OCI-LY3 (cell line): ENCODE results near the gene SESN1.

Source experiments
- H2AFZ ChIP-seq: fragments of 200-600, 300-600 bp; shearing (Covaris generic); 2 replicates; pipeline ENCODE4 v1.6.0; 2014; ENCODE audit warnings: antibody characterized with exemption, low read depth, low read length
- H3K27ac ChIP-seq: fragments of 200-600, 300-600 bp; sonication (generic); 2 replicates; pipeline ENCODE4 v1.5.1; 2014; ENCODE audit warnings: mild to moderate bottlenecking, low read length, moderate library complexity, mixed read lengths
- H3K27me3 ChIP-seq: fragments of 200-600, 300-600 bp; sonication (generic); 2 replicates; pipeline ENCODE4 v1.6.1; 2014; ENCODE audit warnings: low read depth, low read length, mixed read lengths
- H3K36me3 ChIP-seq: fragments of 200-600, 300-600 bp; sonication (generic); replicated peaks from 2 replicates; pipeline ENCODE3; 2014; ENCODE audit warnings: low read depth, low read length, mixed read lengths
- H3K4me1 ChIP-seq: fragments of 300-600, 200-600 bp; sonication (generic); 2 replicates; pipeline ENCODE4 v1.6.1; 2014; ENCODE audit warnings: low read length, mixed read lengths
- H3K4me2 ChIP-seq: fragments of 200-600, 300-600 bp; sonication (generic); 2 replicates; pipeline ENCODE4 v1.6.1; 2014; ENCODE audit warnings: low read length, mixed read lengths
- H3K4me3 ChIP-seq: fragments of 300-600, 200-600 bp; sonication (generic); 2 replicates; pipeline ENCODE4 v1.5.1; 2014; ENCODE audit warnings: antibody characterized with exemption, mild to moderate bottlenecking, low read length, moderate library complexity
- H3K79me2 ChIP-seq: fragments of 300-600, 200-600 bp; shearing (Covaris generic); 2 replicates; pipeline ENCODE4 v1.6.1; 2014; ENCODE audit warnings: mild to moderate bottlenecking, low read length, mixed read lengths
- H3K9ac ChIP-seq: fragments of 300-600, 200-600 bp; shearing (Covaris generic); 2 replicates; pipeline ENCODE4 v1.6.0; 2014; ENCODE audit warnings: mild to moderate bottlenecking, low read length, moderate library complexity
- H3K9me3 ChIP-seq: fragments of 200-600, 300-600 bp; shearing (Covaris generic); 2 replicates; pipeline ENCODE4 v1.6.1; 2014; ENCODE audit warnings: low read length, mixed read lengths; ENCODE audit not compliant: insufficient read depth
- H4K20me1 ChIP-seq: fragments of 200-600, 300-600 bp; sonication (generic); 2 replicates; pipeline ENCODE4 v1.6.1; 2016; ENCODE audit warnings: low read length, mixed read lengths; ENCODE audit not compliant: insufficient read depth
- EZH2phosphoT487 ChIP-seq: fragments of 200-600 bp; shearing (Covaris generic); IDR thresholded peaks from 2 replicates; pipeline ENCODE4 v1.6.1; 2018; ENCODE audit warnings: antibody characterized with exemption, mixed run types, low read depth
- TF ChIP-seq, protein P1 (sequence below): fragments of 200-600, 300-600 bp; sonication (generic); IDR thresholded peaks from 2 replicates; pipeline ENCODE4 v1.5.1; 2014; ENCODE audit warnings: antibody characterized with exemption, low read length, low read depth

SESN1 gene

GRCh38 chr6:108959972-108960582 is 134.6 kb downstream of the SESN1 start:
- peaks cover 18% of the 10 kb centered on the region for H3K4me1 ChIP-seq
- no peak for TF ChIP-seq EZH2phosphoT487

DNA sequence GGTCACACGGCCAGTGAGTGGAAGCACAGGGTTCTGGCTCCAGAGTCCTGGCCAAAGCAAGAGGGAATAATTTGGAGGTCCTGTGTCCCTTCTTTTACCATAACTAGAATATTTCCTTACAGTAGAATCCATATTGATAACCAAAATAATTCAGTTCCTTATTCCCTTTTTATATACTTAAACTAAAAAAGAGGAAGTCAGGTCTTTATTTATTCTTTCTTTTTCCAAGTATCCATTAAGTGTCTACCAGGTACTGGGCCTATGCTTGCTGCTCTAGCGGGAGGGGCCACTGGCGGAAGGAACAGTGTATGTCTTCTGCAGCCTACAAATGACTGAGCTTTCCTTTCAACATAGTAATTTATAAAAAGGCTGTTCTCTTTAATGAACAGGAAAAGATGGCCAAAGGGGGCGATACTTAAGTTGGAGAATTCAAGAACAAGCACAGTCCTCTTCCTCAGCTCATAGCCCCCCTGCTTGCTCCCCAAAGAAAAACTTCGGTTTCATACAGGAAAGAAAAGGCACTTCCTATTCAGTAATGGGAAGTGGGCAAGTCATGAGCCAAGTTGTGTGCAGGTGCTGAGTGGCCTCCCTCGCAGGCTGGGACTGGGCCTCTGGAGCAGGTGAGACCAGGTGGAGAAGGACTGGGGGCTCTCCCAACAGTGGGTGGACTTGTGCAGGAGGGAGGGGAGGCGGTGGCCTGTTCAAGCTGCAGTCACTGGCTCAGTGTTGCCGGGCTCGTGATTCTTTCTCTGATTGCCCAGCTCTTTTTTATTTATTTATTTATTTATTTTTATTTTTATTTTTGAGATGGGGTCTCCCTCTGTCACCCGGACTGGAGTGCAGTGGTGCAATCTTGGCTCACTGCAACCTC is 135.5 kb downstream of the SESN1 start:
- no peak overlapping the region for H2AFZ ChIP-seq
- TF ChIP-seq EZH2phosphoT487: no peak
- TF ChIP-seq, protein P1, sequence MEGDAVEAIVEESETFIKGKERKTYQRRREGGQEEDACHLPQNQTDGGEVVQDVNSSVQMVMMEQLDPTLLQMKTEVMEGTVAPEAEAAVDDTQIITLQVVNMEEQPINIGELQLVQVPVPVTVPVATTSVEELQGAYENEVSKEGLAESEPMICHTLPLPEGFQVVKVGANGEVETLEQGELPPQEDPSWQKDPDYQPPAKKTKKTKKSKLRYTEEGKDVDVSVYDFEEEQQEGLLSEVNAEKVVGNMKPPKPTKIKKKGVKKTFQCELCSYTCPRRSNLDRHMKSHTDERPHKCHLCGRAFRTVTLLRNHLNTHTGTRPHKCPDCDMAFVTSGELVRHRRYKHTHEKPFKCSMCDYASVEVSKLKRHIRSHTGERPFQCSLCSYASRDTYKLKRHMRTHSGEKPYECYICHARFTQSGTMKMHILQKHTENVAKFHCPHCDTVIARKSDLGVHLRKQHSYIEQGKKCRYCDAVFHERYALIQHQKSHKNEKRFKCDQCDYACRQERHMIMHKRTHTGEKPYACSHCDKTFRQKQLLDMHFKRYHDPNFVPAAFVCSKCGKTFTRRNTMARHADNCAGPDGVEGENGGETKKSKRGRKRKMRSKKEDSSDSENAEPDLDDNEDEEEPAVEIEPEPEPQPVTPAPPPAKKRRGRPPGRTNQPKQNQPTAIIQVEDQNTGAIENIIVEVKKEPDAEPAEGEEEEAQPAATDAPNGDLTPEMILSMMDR: no peak
- no peak overlapping the region for H3K9ac ChIP-seq
- H3K27ac ChIP-seq: no peak overlapping the region
- H3K36me3 ChIP-seq: no peaks in the 10 kb centered on the region
- peaks cover 18% of the 10 kb centered on the region for H3K4me1 ChIP-seq
- peak overlapping the region; percentile 44 for H3K4me2 ChIP-seq
- no peaks in the 10 kb centered on the region for H4K20me1 ChIP-seq
- no peaks in the 10 kb centered on the region for H3K79me2 ChIP-seq
- H3K4me3 ChIP-seq: no peak overlapping the region
- no peaks in the 10 kb centered on the region for H3K9me3 ChIP-seq
- no peaks in the 10 kb centered on the region for H3K27me3 ChIP-seq

More at GRCh38 chr6:108959972-108960582, 134.6 kb downstream of the SESN1 start:
- no peak overlapping the region for H3K4me2 ChIP-seq
- H3K9ac ChIP-seq: no peak overlapping the region
- no peaks in the 10 kb centered on the region for H3K9me3 ChIP-seq
- H2AFZ ChIP-seq: no peak overlapping the region
- H3K4me3 ChIP-seq: no peak overlapping the region
- no peaks in the 10 kb centered on the region for H3K36me3 ChIP-seq
- H3K79me2 ChIP-seq: no peaks in the 10 kb centered on the region
- H4K20me1 ChIP-seq: no peaks in the 10 kb centered on the region
- no peaks in the 10 kb centered on the region for H3K27me3 ChIP-seq
- no peak overlapping the region for H3K27ac ChIP-seq

DNA sequence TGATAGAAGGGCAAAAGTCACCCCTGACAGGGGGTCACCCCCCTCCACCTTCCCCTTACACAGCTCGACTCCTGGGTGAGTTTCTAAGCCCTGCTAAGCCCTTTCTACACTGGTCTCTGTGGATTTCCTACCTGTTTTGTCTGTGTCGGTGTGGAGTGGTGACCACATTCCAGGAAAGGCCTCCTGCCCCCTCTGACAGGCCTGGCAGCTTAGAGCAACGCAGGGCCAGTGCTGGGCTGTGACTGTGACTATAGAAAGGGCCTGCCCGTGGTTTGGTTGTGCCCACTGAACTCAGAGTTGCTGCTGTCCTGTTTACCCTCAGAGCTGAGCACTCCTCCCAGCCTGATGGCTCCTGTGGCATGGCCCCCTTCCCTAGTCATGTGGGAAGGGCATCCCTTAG is 137.4 kb downstream of the SESN1 start:
- Histone ChIP-seq H3K4me3 (no peak overlapping the region), H3K27me3 (no peaks in the 10 kb centered on the region), H3K9me3 (no peaks in the 10 kb centered on the region), H3K9ac (no peak overlapping the region), H3K36me3 (no peaks in the 10 kb centered on the region), H3K27ac (no peak overlapping the region), H4K20me1 (no peaks in the 10 kb centered on the region), H3K79me2 (no peaks in the 10 kb centered on the region), H2AFZ (no peak overlapping the region), H3K4me2 (no peak overlapping the region), H3K4me1 (peaks cover 18% of the 10 kb centered on the region)
- TF ChIP-seq EZH2phosphoT487: no peak
- TF ChIP-seq, protein P1: no peak

- Histone ChIP-seq H2AFZ (peak overlapping the region; percentile 45; the same call in 1 of the 2 replicates), H3K9ac (no peak overlapping the region), H3K9me3 (no peaks in the 10 kb centered on the region), H3K27ac (no peak overlapping the region), H4K20me1 (no peaks in the 10 kb centered on the region), H3K4me2 (peak overlapping the region; percentile 24; the same call in 1 of the 2 replicates), H3K36me3 (no peaks in the 10 kb centered on the region), H3K27me3 (no peaks in the 10 kb centered on the region), H3K4me3 (no peak overlapping the region), H3K4me1 (peaks cover 18% of the 10 kb centered on the region), H3K79me2 (no peaks in the 10 kb centered on the region)
- TF ChIP-seq, protein P1: no peak
- no peak for TF ChIP-seq EZH2phosphoT487
Measured at GRCh38 chr6:108955329-108955949, 139.2 kb downstream of the SESN1 start.
